OCI-LY3 (cell line): ENCODE measurements around the gene ELMO1.

Experiments used
- EZH2phosphoT487 ChIP-seq: fragments of 200-600 bp; shearing (Covaris generic); IDR thresholded peaks from 2 replicates; pipeline ENCODE4 v1.6.1; 2018; ENCODE audit warnings: antibody characterized with exemption, mixed run types, low read depth
- TF ChIP-seq, protein P1 (sequence below): fragments of 200-600, 300-600 bp; sonication (generic); IDR thresholded peaks from 2 replicates; pipeline ENCODE4 v1.5.1; 2014; ENCODE audit warnings: antibody characterized with exemption, low read length, low read depth

DNA sequence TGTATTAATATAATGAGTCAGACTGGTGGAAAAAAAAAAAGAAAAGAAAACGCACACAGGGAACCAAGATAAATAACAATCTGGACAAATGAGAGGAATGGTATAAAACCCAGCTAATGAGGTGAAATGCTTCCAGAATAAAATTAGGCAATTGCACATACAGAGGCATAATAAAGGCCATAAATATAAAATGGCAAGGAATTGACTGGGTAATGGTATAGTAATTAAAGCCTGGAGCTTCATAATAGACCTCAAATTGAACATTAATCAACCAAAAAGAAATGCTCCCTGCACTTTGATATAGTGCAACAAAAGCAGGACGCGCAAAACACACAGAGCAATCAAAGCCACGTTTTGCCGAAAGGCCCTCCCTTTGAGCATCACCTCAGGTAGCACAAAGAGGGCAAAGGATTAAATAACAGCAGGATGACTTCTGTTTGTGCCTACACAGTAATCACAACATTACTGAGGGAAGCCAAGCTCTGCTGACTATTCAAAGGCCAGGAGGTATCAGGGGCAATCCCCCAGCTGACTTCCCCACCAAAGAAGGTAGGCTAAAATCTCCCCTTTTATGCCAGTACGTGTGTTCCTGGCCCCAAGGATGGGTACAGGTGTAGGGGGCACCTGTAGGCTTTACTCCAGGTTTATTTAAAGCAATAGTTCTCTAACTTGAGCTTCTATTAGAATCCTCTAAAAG is 343.7 kb downstream of the ELMO1 start:
- TF ChIP-seq, protein P1, sequence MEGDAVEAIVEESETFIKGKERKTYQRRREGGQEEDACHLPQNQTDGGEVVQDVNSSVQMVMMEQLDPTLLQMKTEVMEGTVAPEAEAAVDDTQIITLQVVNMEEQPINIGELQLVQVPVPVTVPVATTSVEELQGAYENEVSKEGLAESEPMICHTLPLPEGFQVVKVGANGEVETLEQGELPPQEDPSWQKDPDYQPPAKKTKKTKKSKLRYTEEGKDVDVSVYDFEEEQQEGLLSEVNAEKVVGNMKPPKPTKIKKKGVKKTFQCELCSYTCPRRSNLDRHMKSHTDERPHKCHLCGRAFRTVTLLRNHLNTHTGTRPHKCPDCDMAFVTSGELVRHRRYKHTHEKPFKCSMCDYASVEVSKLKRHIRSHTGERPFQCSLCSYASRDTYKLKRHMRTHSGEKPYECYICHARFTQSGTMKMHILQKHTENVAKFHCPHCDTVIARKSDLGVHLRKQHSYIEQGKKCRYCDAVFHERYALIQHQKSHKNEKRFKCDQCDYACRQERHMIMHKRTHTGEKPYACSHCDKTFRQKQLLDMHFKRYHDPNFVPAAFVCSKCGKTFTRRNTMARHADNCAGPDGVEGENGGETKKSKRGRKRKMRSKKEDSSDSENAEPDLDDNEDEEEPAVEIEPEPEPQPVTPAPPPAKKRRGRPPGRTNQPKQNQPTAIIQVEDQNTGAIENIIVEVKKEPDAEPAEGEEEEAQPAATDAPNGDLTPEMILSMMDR = no peak
- TF ChIP-seq EZH2phosphoT487 = no peak
